Fibroblast of skin of left biceps (primary cell): ENCODE data around the gene TFEB.

Source experiments
- DNase-seq, 2 experiments: peaks; one replicate each; pipeline ENCODE4 v3.0.0-alpha.2; 2013; ENCODE audit warnings: low read depth in 2 of 2

TFEB gene

GRCh38 chr6:41691426-41692079 is 43.9 kb downstream of the TFEB start:
- DNase-seq = no peak

GRCh38 chr6:41690541-41691330 is 44.7 kb downstream of the TFEB start:
- DNase-seq = no peak

- DNase-seq = no peak
These were observed 46.0 kb downstream of the TFEB start for GRCh38 chr6:41689171-41690008.

- DNase-seq = no peak
These were observed 47.0 kb downstream of the TFEB start for GRCh38 chr6:41688256-41688965.

GRCh38 chr6:41687501-41688175 is 47.8 kb downstream of the TFEB start:
- no peak for DNase-seq

GRCh38 chr6:41685641-41686380 is 49.6 kb downstream of the TFEB start:
- DNase-seq = no peak

GRCh38 chr6:41684311-41685180 is 50.9 kb downstream of the TFEB start:
- no peak for DNase-seq

- peak in 1 of 2 experiments; percentile 33 for DNase-seq
These were observed 51.7 kb downstream of the TFEB start for GRCh38 chr6:41683523-41684310.

GRCh38 chr6:41683273-41683522 is 52.2 kb downstream of the TFEB start:
- no peak for DNase-seq

GRCh38 chr6:41682497-41683272 is 52.7 kb downstream of the TFEB start:
- DNase-seq = no peak

GRCh38 chr6:41682056-41682477 is 53.3 kb downstream of the TFEB start:
- peak; percentile 73 to 78 for DNase-seq

GRCh38 chr6:41680182-41680965 is 55.0 kb downstream of the TFEB start:
- DNase-seq = no peak

GRCh38 chr6:41679696-41680095 is 55.7 kb downstream of the TFEB start:
- no peak for DNase-seq

- DNase-seq = no peak
These were observed 56.8 kb downstream of the TFEB start for GRCh38 chr6:41678511-41679084.

GRCh38 chr6:41677124-41677921 is 58.1 kb downstream of the TFEB start:
- DNase-seq = no peak

- DNase-seq = no peak
These were observed 59.0 kb downstream of the TFEB start for GRCh38 chr6:41676431-41676830.
